GM18867 (cell line): ENCODE results near the gene TSG101.

Source experiments
- ATAC-seq: cut with Tn5 transposase; IDR thresholded peaks from one replicate; pipeline ENCODE4 v1.9.1; 2021; ENCODE audit warnings: mild to moderate bottlenecking, moderate library complexity; ENCODE audit not compliant: unreplicated experiment

TSG101 gene

GRCh38 chr11:18493310-18493709, 33.4 kb downstream of the TSG101 start:
- no peak for ATAC-seq

GRCh38 chr11:18492888-18493287, 33.9 kb downstream of the TSG101 start:
- ATAC-seq, result no peak

GRCh38 chr11:18491924-18492323, 34.8 kb downstream of the TSG101 start:
- ATAC-seq, result no peak

GRCh38 chr11:18490736-18491485, 35.8 kb downstream of the TSG101 start:
- no peak for ATAC-seq

- ATAC-seq, result no peak
These were observed 36.4 kb downstream of the TSG101 start for GRCh38 chr11:18490319-18490718.

- ATAC-seq, result no peak
These were observed 40.7 kb downstream of the TSG101 start for GRCh38 chr11:18485913-18486528.

- ATAC-seq, result no peak
These were observed 47.7 kb downstream of the TSG101 start for GRCh38 chr11:18479063-18479462.

GRCh38 chr11:18472587-18472986, 54.2 kb downstream of the TSG101 start:
- no peak for ATAC-seq

GRCh38 chr11:18471995-18472394, 54.7 kb downstream of the TSG101 start:
- no peak for ATAC-seq

GRCh38 chr11:18468961-18469360, 57.8 kb downstream of the TSG101 start:
- no peak for ATAC-seq

- no peak for ATAC-seq
These were observed 58.7 kb downstream of the TSG101 start for GRCh38 chr11:18468059-18468458.

- ATAC-seq, result no peak
These were observed 60.3 kb downstream of the TSG101 start for GRCh38 chr11:18466402-18466801.

GRCh38 chr11:18463439-18463838, 63.3 kb downstream of the TSG101 start:
- ATAC-seq, result no peak

GRCh38 chr11:18461909-18462308, 64.8 kb downstream of the TSG101 start:
- ATAC-seq, result no peak

- ATAC-seq, result no peak
These were observed 67.1 kb downstream of the TSG101 start for GRCh38 chr11:18459634-18460033.

GRCh38 chr11:18457450-18457849, 69.3 kb downstream of the TSG101 start:
- ATAC-seq, result no peak

GRCh38 chr11:18455686-18456372, 70.9 kb downstream of the TSG101 start, which contains the start of gene LDHAL6A:
LDHAL6A (plus strand) TSS chr11:18455856; CDS start chr11:18456681, 825 bp downstream.
- no peak for ATAC-seq

GRCh38 chr11:18452927-18453326, 73.8 kb downstream of the TSG101 start:
- ATAC-seq, result no peak

- ATAC-seq, result no peak
These were observed 77.5 kb downstream of the TSG101 start for GRCh38 chr11:18449251-18449650.

- no peak for ATAC-seq
These were observed 88.1 kb downstream of the TSG101 start for GRCh38 chr11:18438691-18439090.
